Limb (tissue), 2 donors: Measurements from ENCODE around the gene GUCY2F.

Source experiments
- DNase-seq, 2 donors: peaks; one replicate each; pipeline ENCODE4 v3.0.0-alpha.2; 2016; ENCODE audit errors: extremely low spot score in 2 of 2

Gene GUCY2F

DNA sequence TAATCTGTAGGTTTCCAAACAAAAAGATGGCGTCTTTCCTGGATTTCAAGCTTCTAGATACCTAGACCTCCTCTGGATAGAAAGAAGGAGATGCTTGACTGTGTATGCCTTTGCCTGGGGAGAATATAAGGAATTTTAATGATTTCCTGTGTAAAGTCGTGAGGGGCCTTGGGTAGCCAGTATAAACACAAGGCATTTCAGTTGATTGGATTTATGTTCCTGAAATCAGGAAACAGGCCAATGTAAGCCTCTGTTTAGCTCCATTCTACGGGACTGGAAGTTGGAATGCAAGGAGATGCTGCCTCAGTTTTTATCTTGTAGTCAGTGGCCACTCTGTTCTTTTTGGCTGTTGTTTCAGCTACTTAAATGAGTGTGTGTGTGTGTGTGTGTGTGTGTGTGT, 137.2 kb downstream of the GUCY2F start:
- no peak for DNase-seq

GRCh38 chrX:109344101-109344500, 137.8 kb downstream of the GUCY2F start:
- no peak for DNase-seq

GRCh38 chrX:109343671-109344070, 138.2 kb downstream of the GUCY2F start:
- no peak for DNase-seq

GRCh38 chrX:109336141-109336540, 145.7 kb downstream of the GUCY2F start:
- DNase-seq: no peak

- no peak for DNase-seq
Measured at GRCh38 chrX:109327251-109327650, 154.6 kb downstream of the GUCY2F start.
